Smooth muscle cell (in vitro differentiated cells): ENCODE results near the gene FHIT. TPM values are rescaled to one million over a fixed set of nuclear protein-coding genes. Genes with fewer than 3 reads are reported as not detected.

Experiments used
- DNase-seq: peaks from one replicate; lab custom pipeline; 2025; ENCODE audit not compliant: unreplicated experiment; lab: John Stamatoyannopoulos, UW
- H2AFZ ChIP-seq: fragments of 200-600 bp; sonication (generic); 2 replicates; pipeline ENCODE4 v1.6.0; 2016; ENCODE audit warnings: antibody characterized with exemption, low read depth, mild to moderate bottlenecking
- H3F3A ChIP-seq: fragments of 200-600 bp; sonication (generic); 2 replicates; pipeline ENCODE4 v1.6.0; 2017; ENCODE audit warnings: antibody characterized with exemption, low read depth
- H3K27ac ChIP-seq: fragments of 200-600 bp; sonication (generic); 2 replicates; pipeline ENCODE4 v1.5.1; 2016; ENCODE audit warnings: low read depth, mild to moderate bottlenecking
- H3K27me3 ChIP-seq: fragments of 200-600 bp; sonication (generic); 2 replicates; pipeline ENCODE4 v1.6.1; 2016; ENCODE audit warnings: low read depth, mild to moderate bottlenecking
- H3K36me3 ChIP-seq: fragments of 200-600 bp; sonication (generic); 2 replicates; pipeline ENCODE4 v1.5.1; 2016; ENCODE audit warnings: low read depth
- H3K4me1 ChIP-seq: fragments of 200-600 bp; sonication (generic); 2 replicates; pipeline ENCODE4 v1.5.1; 2016; ENCODE audit warnings: low read depth
- H3K4me2 ChIP-seq: fragments of 200-600 bp; sonication (generic); 2 replicates; pipeline ENCODE4 v1.6.0; 2016; ENCODE audit warnings: mild to moderate bottlenecking
- H3K4me3 ChIP-seq: fragments of 200-600 bp; sonication (generic); 2 replicates; pipeline ENCODE4 v1.5.1; 2016; ENCODE audit warnings: mild to moderate bottlenecking
- H3K79me2 ChIP-seq: fragments of 200-600 bp; sonication (generic); 2 replicates; pipeline ENCODE4 v1.6.0; 2016; ENCODE audit warnings: low read depth, mild to moderate bottlenecking
- H3K9ac ChIP-seq: fragments of 200-600 bp; sonication (generic); 2 replicates; pipeline ENCODE4 v1.6.0; 2016; ENCODE audit warnings: low read depth
- H3K9me3 ChIP-seq: fragments of 200-600 bp; sonication (generic); replicated peaks from 2 replicates; pipeline ENCODE4 v1.5.1; 2016; ENCODE audit warnings: low read depth
- H4K20me1 ChIP-seq: fragments of 200-600 bp; sonication (generic); 2 replicates; pipeline ENCODE4 v1.6.0; 2016; ENCODE audit warnings: low read depth
- WGBS: methylation state at CpG from one replicate; pipeline ENCODE4 v1.1.7; 2016; ENCODE audit warnings: low lambda C conversion rate; 5-methylcytosine and 5-hydroxymethylcytosine counted together
- polyA plus RNA-seq: library from polyadenylated mRNA; unstranded; fragments of >200 nt; fragmentation: Nextera tagmentation; extraction: Ambion mirVana; gene quantifications from 2 replicates; pipeline ENCODE4 v1.2.1, GENCODE V29; 2016
- total RNA-seq: library from RNA; depleted of rRNA; stranded (reverse); fragments of >200 nt; gene quantifications from 2 replicates; pipeline ENCODE4 v1.2.3, GENCODE V29; 2014
- TF ChIP-seq, protein P1 (sequence below): fragments of 200-600 bp; sonication (generic); IDR thresholded peaks from 2 replicates; pipeline ENCODE4 v1.5.1; 2017; ENCODE audit warnings: borderline replicate concordance, mild to moderate bottlenecking, antibody characterized with exemption; ENCODE audit not compliant: insufficient read depth, poor library complexity, severe bottlenecking

The FHIT gene
- total and polyA plus RNA-seq, 2 experiments from 2014 or later, result 5.9 to 6.7 TPM

DNA sequence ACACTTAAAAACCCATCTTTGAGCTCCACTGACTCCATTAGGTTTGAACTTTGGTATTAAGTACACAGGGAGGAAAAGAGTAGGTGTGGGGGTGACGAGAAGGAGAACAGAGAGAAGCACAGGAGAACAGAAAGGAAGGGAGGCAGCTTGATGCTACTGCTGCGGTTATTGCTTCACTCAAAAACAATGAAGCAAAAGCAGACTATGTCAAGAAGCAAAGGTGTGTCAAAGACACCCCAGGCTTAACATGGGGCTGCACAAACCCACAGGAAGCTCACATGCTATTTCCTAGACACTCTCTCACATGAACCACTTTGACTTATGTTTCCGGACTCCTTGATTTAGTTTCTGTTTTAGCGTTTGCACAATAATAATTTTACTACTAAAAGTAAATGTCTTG, 1240.5 kb downstream of the FHIT start:
- H2AFZ ChIP-seq, result no peak overlapping the region
- TF ChIP-seq, protein P1, sequence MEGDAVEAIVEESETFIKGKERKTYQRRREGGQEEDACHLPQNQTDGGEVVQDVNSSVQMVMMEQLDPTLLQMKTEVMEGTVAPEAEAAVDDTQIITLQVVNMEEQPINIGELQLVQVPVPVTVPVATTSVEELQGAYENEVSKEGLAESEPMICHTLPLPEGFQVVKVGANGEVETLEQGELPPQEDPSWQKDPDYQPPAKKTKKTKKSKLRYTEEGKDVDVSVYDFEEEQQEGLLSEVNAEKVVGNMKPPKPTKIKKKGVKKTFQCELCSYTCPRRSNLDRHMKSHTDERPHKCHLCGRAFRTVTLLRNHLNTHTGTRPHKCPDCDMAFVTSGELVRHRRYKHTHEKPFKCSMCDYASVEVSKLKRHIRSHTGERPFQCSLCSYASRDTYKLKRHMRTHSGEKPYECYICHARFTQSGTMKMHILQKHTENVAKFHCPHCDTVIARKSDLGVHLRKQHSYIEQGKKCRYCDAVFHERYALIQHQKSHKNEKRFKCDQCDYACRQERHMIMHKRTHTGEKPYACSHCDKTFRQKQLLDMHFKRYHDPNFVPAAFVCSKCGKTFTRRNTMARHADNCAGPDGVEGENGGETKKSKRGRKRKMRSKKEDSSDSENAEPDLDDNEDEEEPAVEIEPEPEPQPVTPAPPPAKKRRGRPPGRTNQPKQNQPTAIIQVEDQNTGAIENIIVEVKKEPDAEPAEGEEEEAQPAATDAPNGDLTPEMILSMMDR, result no peak
- no peak overlapping the region for H3K9ac ChIP-seq
- H4K20me1 ChIP-seq, result no peaks in the 10 kb centered on the region
- H3K4me2 ChIP-seq, result no peak overlapping the region
- no peaks in the 10 kb centered on the region for H3K9me3 ChIP-seq
- no peaks in the 10 kb centered on the region for H3K79me2 ChIP-seq
- H3K27me3 ChIP-seq, result no peaks in the 10 kb centered on the region
- no peak overlapping the region for H3K27ac ChIP-seq
- 91% methylated on average over 4 of the region's 4 CpGs for WGBS
- H3K4me1 ChIP-seq, result peaks cover 14% of the 10 kb centered on the region
- H3K4me3 ChIP-seq, result no peak overlapping the region
- DNase-seq, result no peak
- H3K36me3 ChIP-seq, result no peaks in the 10 kb centered on the region
- H3F3A ChIP-seq, result no peaks in the 10 kb centered on the region

DNA sequence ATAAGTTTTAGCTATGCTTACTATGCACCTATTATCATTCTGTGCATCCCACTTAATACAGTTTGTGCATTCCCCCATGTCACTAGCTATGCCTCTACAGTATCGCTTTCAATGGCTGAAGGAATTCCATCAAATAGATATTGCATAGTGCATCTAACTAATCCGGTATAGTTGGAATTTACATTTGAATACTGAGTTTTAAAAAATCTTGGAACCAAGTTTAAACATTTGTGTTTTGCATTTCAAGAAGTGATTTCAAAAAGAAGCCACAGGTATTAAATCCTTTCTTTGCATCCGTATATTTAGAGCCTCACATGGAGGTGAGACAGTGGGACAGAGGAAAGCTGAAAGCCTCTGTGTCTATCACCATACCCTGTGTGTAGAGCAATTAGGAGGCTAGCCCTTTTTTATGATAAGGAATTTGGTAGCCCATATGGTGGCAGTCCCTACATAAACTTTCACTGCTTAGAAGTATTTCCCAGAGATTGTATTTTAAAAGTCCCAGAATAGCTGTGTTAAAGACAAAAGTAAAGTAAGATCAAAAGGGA, 1241.2 kb downstream of the FHIT start:
- Histone ChIP-seq H3K4me1 (peaks cover 14% of the 10 kb centered on the region), H3K9ac (no peak overlapping the region), H3F3A (no peaks in the 10 kb centered on the region), H4K20me1 (no peaks in the 10 kb centered on the region), H3K79me2 (no peaks in the 10 kb centered on the region), H2AFZ (no peak overlapping the region), H3K36me3 (no peaks in the 10 kb centered on the region), H3K4me2 (no peak overlapping the region), H3K9me3 (no peaks in the 10 kb centered on the region), H3K27me3 (no peaks in the 10 kb centered on the region), H3K27ac (no peak overlapping the region), H3K4me3 (no peak overlapping the region)
- DNase-seq, result no peak
- 74% methylated on average over 3 of the region's 3 CpGs for WGBS
- TF ChIP-seq, protein P1, result no peak

DNA sequence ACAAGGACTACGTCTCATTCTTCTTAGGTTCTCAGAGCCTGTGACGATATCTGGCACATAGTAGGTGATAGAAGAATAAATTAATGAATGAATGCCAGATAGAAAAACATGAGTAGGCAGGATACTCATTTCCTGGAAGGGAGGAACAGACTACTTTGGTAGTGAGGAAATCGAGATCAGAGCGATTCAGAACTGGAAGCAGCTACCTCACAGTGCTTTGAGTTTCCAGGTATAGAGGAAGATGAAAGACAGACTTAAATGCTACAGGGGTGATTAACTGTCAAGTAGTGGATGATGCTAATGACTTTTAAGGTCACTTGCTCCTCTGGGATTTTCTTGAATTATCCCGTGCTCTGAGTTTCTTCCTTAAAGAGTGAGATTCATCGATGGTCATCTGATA, 1249.9 kb downstream of the FHIT start:
- 96% methylated on average over 6 of the region's 6 CpGs for WGBS
- DNase-seq, result no peak
- TF ChIP-seq, protein P1, result no peak
- Histone ChIP-seq H3K27me3 (no peaks in the 10 kb centered on the region), H4K20me1 (no peaks in the 10 kb centered on the region), H3K9ac (no peak overlapping the region), H3F3A (no peaks in the 10 kb centered on the region), H3K79me2 (no peaks in the 10 kb centered on the region), H3K4me2 (no peak overlapping the region), H2AFZ (no peak overlapping the region), H3K27ac (no peak overlapping the region), H3K9me3 (no peaks in the 10 kb centered on the region), H3K36me3 (no peaks in the 10 kb centered on the region), H3K4me3 (no peak overlapping the region), H3K4me1 (no peaks in the 10 kb centered on the region)

DNA sequence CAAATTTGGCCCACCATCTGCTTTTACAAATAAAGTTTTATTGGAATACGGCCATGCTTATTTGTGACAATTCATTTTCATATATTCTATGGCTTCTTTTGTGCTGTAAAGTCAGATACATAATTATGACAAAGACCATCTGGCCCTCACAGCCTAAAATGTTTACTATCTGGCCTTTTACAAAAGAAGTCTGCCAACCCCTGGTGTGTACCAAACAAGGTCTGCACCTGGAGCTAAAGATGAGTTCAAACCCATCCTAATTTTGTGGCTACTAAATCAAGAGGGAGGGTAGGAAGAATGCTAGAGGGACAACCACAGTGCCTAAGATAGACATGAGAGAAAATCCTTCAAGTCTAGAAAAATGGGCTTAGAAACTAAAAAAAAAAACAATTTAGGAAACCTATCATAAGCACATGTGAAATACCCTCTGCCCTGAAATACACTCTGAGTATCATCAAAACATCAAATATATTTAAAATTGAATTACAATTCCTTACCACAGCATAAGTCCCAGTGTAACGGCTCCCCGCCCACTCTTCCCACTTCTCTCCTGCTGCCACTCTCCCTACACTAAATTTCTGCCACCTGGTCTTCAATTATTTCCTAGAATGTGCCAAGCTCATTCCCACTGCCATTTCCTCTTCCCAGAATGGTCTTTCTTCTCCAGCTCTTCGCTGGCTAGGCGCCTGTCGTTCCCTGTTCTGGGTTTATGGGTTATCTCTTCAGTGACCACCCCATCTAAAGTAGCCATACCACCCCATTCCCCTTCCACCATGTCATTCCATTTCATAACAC, 1250.7 kb downstream of the FHIT start:
- no peak for DNase-seq
- Histone ChIP-seq H3K9me3 (no peaks in the 10 kb centered on the region), H3F3A (peaks cover 3% of the 10 kb centered on the region), H2AFZ (no peak overlapping the region), H4K20me1 (no peaks in the 10 kb centered on the region), H3K4me2 (no peak overlapping the region), H3K27me3 (no peaks in the 10 kb centered on the region), H3K79me2 (no peaks in the 10 kb centered on the region), H3K4me1 (no peaks in the 10 kb centered on the region), H3K9ac (no peak overlapping the region), H3K36me3 (no peaks in the 10 kb centered on the region), H3K27ac (no peak overlapping the region), H3K4me3 (no peak overlapping the region)
- 96% methylated on average over 6 of the region's 6 CpGs for WGBS
- TF ChIP-seq, protein P1, result no peak
